HG03460 (cell line): Measurements from ENCODE around the gene ALDOB.

Source experiments
- ATAC-seq: cut with Tn5 transposase; IDR thresholded peaks from one replicate; pipeline ENCODE4 v1.9.1; 2021; ENCODE audit not compliant: unreplicated experiment

The ALDOB gene

GRCh38 chr9:101427957-101428655 is 7.5 kb downstream of the ALDOB start:
- peak; percentile 66 for ATAC-seq

GRCh38 chr9:101427358-101427757 is 8.2 kb downstream of the ALDOB start:
- ATAC-seq: no peak

GRCh38 chr9:101421653-101422065 is 13.9 kb downstream of the ALDOB start:
- ATAC-seq: no peak

GRCh38 chr9:101419863-101420262 is 15.7 kb downstream of the ALDOB start:
- ATAC-seq: no peak

GRCh38 chr9:101418518-101419430 is 16.8 kb downstream of the ALDOB start:
- no peak for ATAC-seq

- ATAC-seq: no peak
These were observed 17.6 kb downstream of the ALDOB start for GRCh38 chr9:101417977-101418376.

- no peak for ATAC-seq
These were observed 18.2 kb downstream of the ALDOB start for GRCh38 chr9:101417389-101417788.

GRCh38 chr9:101415578-101415977 is 20.0 kb downstream of the ALDOB start:
- ATAC-seq: no peak

- ATAC-seq: no peak
These were observed 20.7 kb downstream of the ALDOB start for GRCh38 chr9:101414839-101415238.

- ATAC-seq: no peak
These were observed 26.5 kb downstream of the ALDOB start for GRCh38 chr9:101409079-101409477.

GRCh38 chr9:101408374-101409078 is 27.0 kb downstream of the ALDOB start:
- no peak for ATAC-seq

GRCh38 chr9:101403516-101404285 is 31.9 kb downstream of the ALDOB start:
- ATAC-seq: no peak

- no peak for ATAC-seq
These were observed 35.5 kb downstream of the ALDOB start for GRCh38 chr9:101400120-101400519.

- no peak for ATAC-seq
These were observed 36.0 kb downstream of the ALDOB start for GRCh38 chr9:101399643-101399970.

GRCh38 chr9:101398930-101399642 is 36.5 kb downstream of the ALDOB start:
- peak; percentile 13 for ATAC-seq

GRCh38 chr9:101398068-101398929 is 37.3 kb downstream of the ALDOB start, which contains the start of the genes MRPL50 and ZNF189:
Gene MRPL50 (minus strand): TSS chr9:101398618. CDS start chr9:101398592, 26 bp downstream.
Gene ZNF189 (plus strand): TSS chr9:101398851. CDS start chr9:101399157, 306 bp downstream.
- peak; percentile 97 for ATAC-seq

- ATAC-seq: no peak
These were observed 37.9 kb downstream of the ALDOB start for GRCh38 chr9:101397746-101398067.

- no peak for ATAC-seq
These were observed 40.9 kb downstream of the ALDOB start for GRCh38 chr9:101394687-101395086.

- ATAC-seq: no peak
These were observed 42.4 kb downstream of the ALDOB start for GRCh38 chr9:101393135-101393534.
